Right lobe of liver (tissue), 4 donors: Measurements from ENCODE around the gene ZNF697.

Experiments used
- POLR2A ChIP-seq: fragments of 450-650 bp; IDR thresholded peaks from one replicate; pipeline ENCODE4 v1.6.1; 2017; ENCODE audit warnings: antibody characterized with exemption, mild to moderate bottlenecking
- TF ChIP-seq, protein P1 (sequence below), 4 donors: fragments of 200-600 bp in 3 of 4; fragments of 450-650 bp in 1 of 4; IDR thresholded peaks; one replicate each; pipeline versions ENCODE4 v1.5.1 to v1.8.0; 2016 to 2022; ENCODE audit warnings: antibody characterized with exemption in 4 of 4, mild to moderate bottlenecking in 2 of 4
- donor health status: DM: no; HTN: no; CAD: no.
- donor health status: DM: no; HTN: no; CAD: no.
- donor health status: DM: no; HTN: yes; CAD: no.

DNA sequence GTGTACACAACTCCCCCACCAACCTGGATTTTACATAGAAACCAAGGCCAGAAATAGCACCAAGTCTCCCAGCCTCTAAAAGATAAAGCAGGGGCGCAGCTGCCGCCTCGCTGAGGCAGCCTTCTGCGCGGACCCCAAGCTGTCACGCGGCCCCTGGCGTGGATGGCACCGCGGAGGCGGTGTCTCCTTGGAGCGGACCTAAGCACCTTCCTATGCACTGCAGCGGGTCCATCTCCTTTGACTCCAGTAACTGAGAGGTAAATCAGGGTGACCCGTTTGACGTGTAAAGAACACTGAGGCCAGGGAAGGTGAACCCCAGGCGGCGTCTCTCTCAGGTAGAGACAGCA lies 17.0 kb downstream of the ZNF697 start:
- TF ChIP-seq, protein P1, sequence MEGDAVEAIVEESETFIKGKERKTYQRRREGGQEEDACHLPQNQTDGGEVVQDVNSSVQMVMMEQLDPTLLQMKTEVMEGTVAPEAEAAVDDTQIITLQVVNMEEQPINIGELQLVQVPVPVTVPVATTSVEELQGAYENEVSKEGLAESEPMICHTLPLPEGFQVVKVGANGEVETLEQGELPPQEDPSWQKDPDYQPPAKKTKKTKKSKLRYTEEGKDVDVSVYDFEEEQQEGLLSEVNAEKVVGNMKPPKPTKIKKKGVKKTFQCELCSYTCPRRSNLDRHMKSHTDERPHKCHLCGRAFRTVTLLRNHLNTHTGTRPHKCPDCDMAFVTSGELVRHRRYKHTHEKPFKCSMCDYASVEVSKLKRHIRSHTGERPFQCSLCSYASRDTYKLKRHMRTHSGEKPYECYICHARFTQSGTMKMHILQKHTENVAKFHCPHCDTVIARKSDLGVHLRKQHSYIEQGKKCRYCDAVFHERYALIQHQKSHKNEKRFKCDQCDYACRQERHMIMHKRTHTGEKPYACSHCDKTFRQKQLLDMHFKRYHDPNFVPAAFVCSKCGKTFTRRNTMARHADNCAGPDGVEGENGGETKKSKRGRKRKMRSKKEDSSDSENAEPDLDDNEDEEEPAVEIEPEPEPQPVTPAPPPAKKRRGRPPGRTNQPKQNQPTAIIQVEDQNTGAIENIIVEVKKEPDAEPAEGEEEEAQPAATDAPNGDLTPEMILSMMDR (IDR thresholded peaks at IDR 0.05), result no peak
- no peak for TF ChIP-seq POLR2A
